Measurements from ENCODE around the gene IL16. TPM values are rescaled to one million over a fixed set of nuclear protein-coding genes. Genes with fewer than 3 reads are reported as not detected.

IL16 gene
- total RNA-seq, 1 experiment from 2014 or later: 0.81 TPM

- ATAC-seq: peak; percentile 95
- no peak overlapping the region for H3K27ac ChIP-seq (ENCODE audit: low read depth, low read length)
- no peaks in the 10 kb centered on the region for H3K27me3 ChIP-seq (ENCODE audit: insufficient read depth, low read length)
- CTCF ChIA-PET: interaction anchor here (0.6 to 4.6 kb wide), 77 partner anchors 9 to 1885 kb away, joined by 3 to 175 read pairs (median 4); partner anchors contain the start of genes CEMIP, MEX3B, STARD5 and TLNRD1
- intact Hi-C loops (cut with micrococcal nuclease): loop anchor here (1.0 to 10.0 kb wide), 7 partner anchors 111 to 809 kb away; partner anchors contain the start of gene CEMIP
- H3K36me3 ChIP-seq (ENCODE audit: control insufficient read depth in 1 of 2, insufficient read depth in 2 of 2, low read length in 2 of 2): no peaks in the 10 kb centered on the region
- no TSS peak for BruUV-seq (replicated peaks)
- H4K20me1 ChIP-seq (ENCODE audit: insufficient read depth): no peaks in the 10 kb centered on the region
- no peaks in the 10 kb centered on the region for H3K79me2 ChIP-seq (ENCODE audit: insufficient read depth, low read length)
- RAD21 ChIA-PET (ENCODE audit: low non-redundant PET in 1 of 2, low total read pairs in 2 of 2, uncharacterized antibody in 2 of 2, unreplicated experiment in 2 of 2): interaction anchor here (0.7 to 1.6 kb wide), 15 partner anchors 9 to 699 kb away, joined by 3 to 20 read pairs (median 6); partner anchors contain the start of gene STARD5 (in 1 of the 2)
- POLR2A ChIA-PET: interaction anchor here (0.7 to 1.6 kb wide), 4 partner anchors 58 to 169 kb away, joined by 3 to 5 read pairs (median 3); partner anchors contain the start of gene STARD5
- peak overlapping the region; percentile 72 for H3K4me2 ChIP-seq (ENCODE audit: low read length)
- H2AFZ ChIP-seq (ENCODE audit: low read depth, low read length, poor library complexity, severe bottlenecking): peak overlapping the region; percentile 88
- peak overlapping the region; percentile 10 to 25; a peak in 3 of 4 replicates for H3K4me3 ChIP-seq (replicated peaks in 1 of 2; ENCODE audit: low read depth in 1 of 2, low read length in 2 of 2)
- peak; percentile 61; the same call in 1 of the 2 replicates for TF ChIP-seq CBX3 (IDR thresholded peaks at IDR 0.05; ENCODE audit: low read depth)
- peak; percentile 92 for TF ChIP-seq RAD21 (IDR thresholded peaks at IDR 0.05; ENCODE audit: low read depth)
- TF ChIP-seq SP1 (IDR thresholded peaks at IDR 0.05; ENCODE audit: low read depth): no peak
- peak; percentile 75 for TF ChIP-seq MAX (IDR thresholded peaks at IDR 0.05)
- peak; percentile 86 to 95 (median 92) for TF ChIP-seq CTCF (IDR thresholded peaks at IDR 0.05 in 2 of 3, conservative IDR thresholded peaks at IDR 0.05 in 1 of 3; ENCODE audit: borderline replicate concordance in 1 of 3, insufficient read depth in 1 of 3, low read depth in 2 of 3, low read length in 2 of 3)
- no peaks in the 10 kb centered on the region for H3K9me2 ChIP-seq (ENCODE audit: insufficient read depth)
- peak overlapping the region; percentile 32 for H3K9ac ChIP-seq (ENCODE audit: low read length)
- peaks cover 5 to 10% of the 10 kb centered on the region in 2 experiments for H3K4me1 ChIP-seq (ENCODE audit: control insufficient read depth in 1 of 2, insufficient read depth in 2 of 2, low read length in 2 of 2)
- no peaks in the 10 kb centered on the region for H3K9me3 ChIP-seq (ENCODE audit: control insufficient read depth in 1 of 2, insufficient read depth in 1 of 2, low read depth in 1 of 2, low read length in 2 of 2)
- DNase-seq (ENCODE audit: low read depth, low spot score): peak; percentile 74
These were observed 69.5 kb downstream of the IL16 start for GRCh38 chr15:81265944-81266775.

Measured in HCT116 (cell line).